T-helper 22 cell (primary cell): ENCODE results near the gene HERPUD2.
"Not testable (repeated sequence)": the region's sequence is repeated elsewhere in the genome, so short reads cannot be mapped to it uniquely, and the experiment has no call there.

Experiments used
- DNase-seq: peaks from one replicate; pipeline ENCODE4 v3.0.0-alpha.2; 2020; ENCODE audit warnings: low read depth

The HERPUD2 gene

GRCh38 chr7:35677582-35678356 is 17.2 kb downstream of the HERPUD2 start:
- DNase-seq = no peak

- DNase-seq = no peak
These were observed 18.7 kb downstream of the HERPUD2 start for GRCh38 chr7:35676211-35676610.

GRCh38 chr7:35670856-35671569 is 23.9 kb downstream of the HERPUD2 start:
- no peak for DNase-seq

GRCh38 chr7:35660411-35660810 is 34.5 kb downstream of the HERPUD2 start:
- DNase-seq = not testable (repeated sequence)

- DNase-seq = no peak
These were observed 36.2 kb downstream of the HERPUD2 start for GRCh38 chr7:35658606-35659201.

- DNase-seq = no peak
These were observed 37.8 kb downstream of the HERPUD2 start for GRCh38 chr7:35657125-35657524.

GRCh38 chr7:35654558-35654957 is 40.4 kb downstream of the HERPUD2 start:
- DNase-seq = not testable (repeated sequence)

- DNase-seq = no peak
These were observed 42.8 kb downstream of the HERPUD2 start for GRCh38 chr7:35652124-35652523.

GRCh38 chr7:35650751-35651150 is 44.2 kb downstream of the HERPUD2 start:
- DNase-seq = no peak

- no peak for DNase-seq
These were observed 45.2 kb downstream of the HERPUD2 start for GRCh38 chr7:35649711-35650110.

GRCh38 chr7:35648367-35648766 is 46.6 kb downstream of the HERPUD2 start:
- no peak for DNase-seq

GRCh38 chr7:35647171-35647574 is 47.8 kb downstream of the HERPUD2 start:
- DNase-seq = no peak

GRCh38 chr7:35646289-35647023 is 48.5 kb downstream of the HERPUD2 start:
- no peak for DNase-seq

GRCh38 chr7:35645691-35646090 is 49.2 kb downstream of the HERPUD2 start:
- DNase-seq = no peak

GRCh38 chr7:35630024-35630972 is 64.6 kb downstream of the HERPUD2 start:
- no peak for DNase-seq

GRCh38 chr7:35624299-35625186 is 70.4 kb downstream of the HERPUD2 start:
- DNase-seq = no peak

GRCh38 chr7:35623381-35623780 is 71.6 kb downstream of the HERPUD2 start:
- DNase-seq = no peak

- DNase-seq = no peak
These were observed 75.1 kb downstream of the HERPUD2 start for GRCh38 chr7:35619863-35620262.

- no peak for DNase-seq
These were observed 77.9 kb downstream of the HERPUD2 start for GRCh38 chr7:35617041-35617440.

- no peak for DNase-seq
These were observed 81.8 kb downstream of the HERPUD2 start for GRCh38 chr7:35613150-35613549.
